GM23338 (cell line): ENCODE data around the gene RPL26. TPM values are rescaled to one million over a fixed set of nuclear protein-coding genes. Genes with fewer than 3 reads are reported as not detected.

ENCODE experiments used
- ATAC-seq: fragments of 200-7000 bp; cut with Tn5 transposase; 3 replicates; pipeline ENCODE4 v1.9.1; 2020
- DNase-seq: peaks from one replicate; pipeline ENCODE4 v3.0.0-alpha.2; 2015; ENCODE audit warnings: low spot score
- H2AFZ ChIP-seq: fragments of 200-600 bp; sonication (generic); 2 replicates; pipeline ENCODE4 v1.8.0; 2016; ENCODE audit warnings: antibody characterized with exemption, mild to moderate bottlenecking, moderate library complexity
- H3F3A ChIP-seq: fragments of 200-600 bp; sonication (generic); replicated peaks from 2 replicates; pipeline ENCODE4 v1.8.0; 2017; ENCODE audit warnings: antibody characterized with exemption, mixed run types, low read depth
- H3K27ac ChIP-seq: fragments of 200-600 bp; sonication (generic); 2 replicates; pipeline ENCODE4 v1.6.1; 2016; ENCODE audit warnings: low read depth
- H3K27me3 ChIP-seq: fragments of 200-600 bp; sonication (generic); 2 replicates; pipeline ENCODE4 v1.8.0; 2016; ENCODE audit warnings: mild to moderate bottlenecking, mixed run types, moderate library complexity; ENCODE audit not compliant: insufficient read depth
- H3K36me3 ChIP-seq: fragments of 200-600 bp; sonication (generic); 2 replicates; pipeline ENCODE4 v1.8.0; 2016; ENCODE audit warnings: mild to moderate bottlenecking; ENCODE audit not compliant: insufficient read depth
- H3K4me1 ChIP-seq: fragments of 200-600 bp; sonication (generic); 2 replicates; pipeline ENCODE4 v1.8.0; 2016; ENCODE audit warnings: mild to moderate bottlenecking, moderate library complexity; ENCODE audit not compliant: insufficient read depth
- H3K4me2 ChIP-seq: fragments of 200-600 bp; sonication (generic); 2 replicates; pipeline ENCODE4 v1.7.1; 2017; ENCODE audit warnings: mixed run types
- H3K4me3 ChIP-seq: fragments of 200-600 bp; sonication (generic); 2 replicates; pipeline ENCODE4 v1.6.1; 2016; ENCODE audit warnings: mixed run types
- H3K79me2 ChIP-seq: fragments of 200-600 bp; sonication (generic); replicated peaks from 2 replicates; pipeline ENCODE4 v1.8.0; 2017; ENCODE audit warnings: mild to moderate bottlenecking; ENCODE audit not compliant: insufficient read depth
- H3K9me2 ChIP-seq: fragments of 200-600 bp; sonication (generic); 2 replicates; pipeline ENCODE4 v1.8.0; 2017; ENCODE audit not compliant: insufficient read depth
- H4K20me1 ChIP-seq: fragments of 200-600 bp; sonication (generic); replicated peaks from 2 replicates; pipeline ENCODE4 v1.8.0; 2017; ENCODE audit warnings: mild to moderate bottlenecking; ENCODE audit not compliant: insufficient read depth
- H3K27ac Mint-ChIP-seq: 2 replicates; pipeline ENCODE4 v1.8.0; 2020; ENCODE audit warnings: inconsistent platforms, mild to moderate bottlenecking, moderate library complexity, mixed read lengths
- H3K27me3 Mint-ChIP-seq: 3 replicates; pipeline ENCODE4 v1.8.0; 2022; ENCODE audit warnings: low read depth, mild to moderate bottlenecking, moderate library complexity, mixed read lengths, inconsistent platforms; ENCODE audit not compliant: insufficient read depth, poor library complexity
- H3K36me3 Mint-ChIP-seq: 3 replicates; pipeline ENCODE4 v1.8.0; 2021; ENCODE audit warnings: low read depth, mild to moderate bottlenecking, inconsistent platforms, moderate library complexity, mixed read lengths
- H3K4me1 Mint-ChIP-seq: 3 replicates; pipeline ENCODE4 v1.8.0; 2020; ENCODE audit warnings: mild to moderate bottlenecking, inconsistent platforms, mixed read lengths
- H3K4me3 Mint-ChIP-seq: 3 replicates; pipeline ENCODE4 v1.8.0; 2021; ENCODE audit warnings: moderate library complexity, mild to moderate bottlenecking, inconsistent platforms, mixed read lengths
- H3K9me3 Mint-ChIP-seq: 3 replicates; pipeline ENCODE4 v1.8.0; 2020; ENCODE audit warnings: moderate library complexity, mild to moderate bottlenecking, inconsistent platforms, mixed read lengths
- CREB1 ChIP-seq: fragments of 250-450 bp; sonication (Bioruptor Pico); IDR thresholded peaks from 2 replicates; pipeline ENCODE4 v1.5.0; 2020; ENCODE audit warnings: low read depth, mild to moderate bottlenecking, moderate library complexity
- CTCF ChIP-seq, 2 experiments: fragments of 200-600 bp in 1 of 2; sonication (generic) in 1 of 2; conservative IDR thresholded peaks; 2 replicates each; pipeline versions ENCODE4 v1.5.1 to v1.6.1; 2016 to 2017; ENCODE audit warnings: antibody characterized with exemption in 2 of 2, low read depth in 2 of 2, mild to moderate bottlenecking in 2 of 2, moderate library complexity in 1 of 2
- ETS1 ChIP-seq: IDR thresholded peaks from 2 replicates; pipeline ENCODE4 v1.6.1; 2016; ENCODE audit warnings: antibody characterized with exemption
- EZH2 ChIP-seq: fragments of 200-600 bp; sonication (generic); IDR thresholded peaks from one replicate; pipeline ENCODE4 v1.8.0; 2017; ENCODE audit warnings: antibody characterized with exemption, mild to moderate bottlenecking, low read depth; ENCODE audit not compliant: unreplicated experiment
- EZH2phosphoT487 ChIP-seq: fragments of 200-600 bp; sonication (generic); IDR thresholded peaks from one replicate; pipeline ENCODE4 v1.8.1; 2018; ENCODE audit warnings: antibody characterized with exemption; ENCODE audit not compliant: unreplicated experiment
- JUNB ChIP-seq: IDR thresholded peaks from one replicate; pipeline ENCODE4 v1.6.1; 2016; ENCODE audit warnings: antibody characterized with exemption; ENCODE audit not compliant: unreplicated experiment
- NANOG ChIP-seq: IDR thresholded peaks from 2 replicates; pipeline ENCODE4 v1.6.1; 2016; ENCODE audit warnings: antibody characterized with exemption, borderline replicate concordance
- POLR2AphosphoS5 ChIP-seq: IDR thresholded peaks from 2 replicates; pipeline ENCODE4 v1.6.1; 2016; ENCODE audit warnings: antibody characterized with exemption, low read depth
- REST ChIP-seq: IDR thresholded peaks from one replicate; pipeline ENCODE4 v1.6.1; 2018; ENCODE audit warnings: antibody characterized with exemption; ENCODE audit not compliant: unreplicated experiment
- STAT1 ChIP-seq: IDR thresholded peaks from one replicate; pipeline ENCODE4 v1.6.1; 2016; ENCODE audit warnings: antibody characterized with exemption; ENCODE audit not compliant: unreplicated experiment
- ZNF114 ChIP-seq: fragments of 250-450 bp; sonication (Bioruptor Pico); IDR thresholded peaks from 2 replicates; pipeline ENCODE4 v1.5.0; 2020; ENCODE audit warnings: mild to moderate bottlenecking, moderate library complexity
- ZNF331 ChIP-seq: fragments of 250-450 bp; sonication (Bioruptor Pico); IDR thresholded peaks from 2 replicates; pipeline ENCODE4 v1.5.0; 2020; ENCODE audit warnings: low read depth, mild to moderate bottlenecking, moderate library complexity
- ZNF462 ChIP-seq: fragments of 250-450 bp; sonication (Bioruptor Pico); IDR thresholded peaks from 2 replicates; pipeline ENCODE4 v1.5.0; 2020; ENCODE audit warnings: mild to moderate bottlenecking, moderate library complexity
- polyA plus RNA-seq: library from polyadenylated mRNA; unstranded; fragments of >200 nt; fragmentation: Nextera tagmentation; extraction: Ambion mirVana; gene quantifications from 2 replicates; pipeline ENCODE4 v1.2.1, GENCODE V29; 2016
- total RNA-seq: library from RNA; depleted of rRNA; stranded (reverse); fragments of >200 nt; shearing (Covaris generic); gene quantifications from 2 replicates; pipeline ENCODE4 v1.2.3, GENCODE V29; 2014

RPL26 gene
- total and polyA plus RNA-seq, 2 experiments from 2014 or later, result 2,274 to 3,158 TPM

GRCh38 chr17:8382880-8383142, 182 bp downstream of the RPL26 start:
- H3K4me1 Mint-ChIP-seq, result peaks cover 39% of the 10 kb centered on the region
- no peak overlapping the region for H2AFZ ChIP-seq
- no peak for ATAC-seq

More at GRCh38 chr17:8382880-8383142, 182 bp downstream of the RPL26 start:
- peaks cover 19% of the 10 kb centered on the region for H3K27me3 Mint-ChIP-seq
- peaks cover 32% of the 10 kb centered on the region for H4K20me1 ChIP-seq
- no peaks in the 10 kb centered on the region for H3K9me2 ChIP-seq
- peak overlapping the region; percentile 100 for H3K4me3 Mint-ChIP-seq
- H3F3A ChIP-seq, result peaks cover 48% of the 10 kb centered on the region
- H3K36me3 Mint-ChIP-seq, result peaks cover 59% of the 10 kb centered on the region
- no peak for DNase-seq
- peak overlapping the region; percentile 85 for H3K4me2 ChIP-seq
- peak overlapping the region; percentile 93 for H3K4me3 ChIP-seq
- no peaks in the 10 kb centered on the region for H3K27me3 ChIP-seq
- H3K27ac Mint-ChIP-seq, result peak overlapping the region; percentile 100
- H3K36me3 ChIP-seq, result peaks cover 43% of the 10 kb centered on the region
- H3K4me1 ChIP-seq, result peaks cover 29% of the 10 kb centered on the region
- peaks cover 3% of the 10 kb centered on the region; the same call in 1 of the 3 replicates for H3K9me3 Mint-ChIP-seq
- H3K27ac ChIP-seq, result peak overlapping the region; percentile 99
- peaks cover 46% of the 10 kb centered on the region for H3K79me2 ChIP-seq
- TF ChIP-seq CREB1 (no peak), REST (no peak), EZH2phosphoT487 (no peak), JUNB (no peak), NANOG (no peak), ETS1 (no peak), ZNF331 (no peak), CTCF (conservative IDR thresholded peaks at IDR 0.05; ENCODE audit: low read depth in 2 of 2) (no peak), ZNF114 (no peak), STAT1 (no peak), POLR2AphosphoS5 (no peak; the same call in 1 of the 2 replicates), EZH2 (no peak), ZNF462 (CRISPR knock-in tag) (no peak)
